HEK293 (cell line): ENCODE measurements around the gene THOC7.

Source experiments
- CTCF ChIA-PET: fragments of 350-600 bp; formaldehyde crosslinking; extraction: SDS; loops from one replicate; lab custom pipeline; 2021; ENCODE audit warnings: antibody characterized with exemption; lab: Yijun Ruan, JAX
- POLR2A ChIA-PET: fragments of 300-600 bp; formaldehyde crosslinking; extraction: SDS; loops from one replicate; lab custom pipeline; 2020; ENCODE audit warnings: antibody characterized with exemption, inconsistent platforms; lab: Yijun Ruan, JAX
- H3K27ac ChIP-seq: fragments of 200-500 bp; sonication (Bioruptor generic); 2 replicates; pipeline ENCODE4 v1.5.1; 2014; ENCODE audit warnings: low read depth, low read length, control low read depth, inconsistent platforms; ENCODE audit errors: extremely low read depth
- H3K36me3 ChIP-seq, 2 experiments: fragments of 200-500 bp in 1 of 2; sonication (Bioruptor generic) in 1 of 2; 1 replicate in 1 of 2; 2 replicates in 1 of 2; pipeline ENCODE4 v1.5.1; 2014 to 2017; ENCODE audit warnings: inconsistent platforms in 2 of 2, low read length in 2 of 2; ENCODE audit not compliant: control insufficient read depth in 2 of 2, insufficient read depth in 1 of 2
- H3K4me1 ChIP-seq: fragments of 200-500 bp; sonication (Bioruptor generic); 2 replicates; pipeline ENCODE4 v1.5.1; 2014; ENCODE audit warnings: mild to moderate bottlenecking, low read length, inconsistent platforms; ENCODE audit not compliant: control insufficient read depth, insufficient read depth
- H3K4me3 ChIP-seq: 2 replicates; pipeline ENCODE4 v1.5.1; 2011; ENCODE audit warnings: low read depth, mild to moderate bottlenecking, control low read depth, low read length, moderate library complexity
- H3K9me3 ChIP-seq: fragments of 200-500 bp; sonication (Bioruptor generic); 2 replicates; pipeline ENCODE4 v1.5.1; 2014; ENCODE audit warnings: low read depth, low read length, inconsistent platforms; ENCODE audit not compliant: control insufficient read depth, insufficient read depth
- FEZF1 ChIP-seq: fragments of 450-650 bp; formaldehyde crosslinking; IDR thresholded peaks from 2 replicates; pipeline ENCODE4 v1.5.1; 2016; ENCODE audit warnings: missing biosample characterization, missing genetic modification characterization
- MEIS1 ChIP-seq: sonication (generic); formaldehyde crosslinking; IDR thresholded peaks from 2 replicates; pipeline ENCODE4 v1.8.1; 2022; ENCODE audit warnings: missing genetic modification reagents, mild to moderate bottlenecking, borderline replicate concordance
- PRDM1 ChIP-seq: fragments of 450-650 bp; formaldehyde crosslinking; IDR thresholded peaks from 2 replicates; pipeline ENCODE4; 2016; ENCODE audit warnings: missing biosample characterization, missing genetic modification characterization
- SP3 ChIP-seq: fragments of 450-650 bp; formaldehyde crosslinking; IDR thresholded peaks from 2 replicates; pipeline ENCODE4 v1.5.1; 2016; ENCODE audit warnings: missing biosample characterization, missing genetic modification characterization
- ZFP3 ChIP-seq: fragments of 450-650 bp; formaldehyde crosslinking; IDR thresholded peaks from 2 replicates; pipeline ENCODE4 v1.5.1; 2016; ENCODE audit warnings: low read depth, missing biosample characterization, missing genetic modification characterization
- ZNF121 ChIP-seq: fragments of 450-650 bp; formaldehyde crosslinking; IDR thresholded peaks from 2 replicates; pipeline ENCODE4 v1.5.1; 2016; ENCODE audit warnings: missing biosample characterization, missing genetic modification characterization
- ZNF138 ChIP-seq: fragments of 450-650 bp; formaldehyde crosslinking; IDR thresholded peaks from 2 replicates; pipeline ENCODE4 v1.5.1; 2016; ENCODE audit warnings: missing biosample characterization, missing genetic modification characterization, borderline replicate concordance
- ZNF174 ChIP-seq: fragments of 450-650 bp; formaldehyde crosslinking; IDR thresholded peaks from 2 replicates; pipeline ENCODE4 v1.5.0; 2017; ENCODE audit warnings: missing biosample characterization, mild to moderate bottlenecking, missing genetic modification characterization
- ZNF19 ChIP-seq: fragments of 450-650 bp; formaldehyde crosslinking; IDR thresholded peaks from 2 replicates; pipeline ENCODE4; 2016; ENCODE audit warnings: missing biosample characterization, missing genetic modification characterization, low read depth
- ZNF350 ChIP-seq: fragments of 450-650 bp; formaldehyde crosslinking; IDR thresholded peaks from 2 replicates; pipeline ENCODE4 v1.5.0; 2017; ENCODE audit warnings: missing biosample characterization, mild to moderate bottlenecking, missing genetic modification characterization
- ZNF404 ChIP-seq: fragments of 450-650 bp; formaldehyde crosslinking; IDR thresholded peaks from 2 replicates; pipeline ENCODE4 v1.5.1; 2017; ENCODE audit warnings: missing biosample characterization, missing genetic modification characterization
- ZNF423 ChIP-seq: fragments of 450-650 bp; formaldehyde crosslinking; IDR thresholded peaks from 2 replicates; pipeline ENCODE4 v1.5.1; 2016; ENCODE audit warnings: missing biosample characterization, missing genetic modification characterization
- ZNF571 ChIP-seq: fragments of 450-650 bp; formaldehyde crosslinking; IDR thresholded peaks from 2 replicates; pipeline ENCODE4 v1.5.0; 2017; ENCODE audit warnings: missing biosample characterization, missing genetic modification characterization
- ZNF610 ChIP-seq: fragments of 450-650 bp; formaldehyde crosslinking; IDR thresholded peaks from 2 replicates; pipeline ENCODE4 v1.5.1; 2016; ENCODE audit warnings: missing biosample characterization, missing genetic modification characterization, borderline replicate concordance
- ZNF624 ChIP-seq: fragments of 450-650 bp; formaldehyde crosslinking; IDR thresholded peaks from 2 replicates; pipeline ENCODE4 v1.5.1; 2017; ENCODE audit warnings: missing biosample characterization, missing genetic modification characterization
- ZNF654 ChIP-seq: fragments of 450-650 bp; formaldehyde crosslinking; IDR thresholded peaks from 2 replicates; pipeline ENCODE4 v1.5.1; 2016; ENCODE audit warnings: low read depth, missing biosample characterization, missing genetic modification characterization
- ZNF701 ChIP-seq: fragments of 450-650 bp; formaldehyde crosslinking; IDR thresholded peaks from 2 replicates; pipeline ENCODE4 v1.5.1; 2016; ENCODE audit warnings: missing biosample characterization, missing genetic modification characterization
- ZNF776 ChIP-seq: fragments of 450-650 bp; formaldehyde crosslinking; IDR thresholded peaks from 2 replicates; pipeline ENCODE4 v1.5.0; 2017; ENCODE audit warnings: missing biosample characterization, missing genetic modification characterization, borderline replicate concordance
- ZNF777 ChIP-seq: fragments of 450-650 bp; formaldehyde crosslinking; IDR thresholded peaks from 2 replicates; pipeline ENCODE4 v1.5.1; 2017; ENCODE audit warnings: missing biosample characterization, missing genetic modification characterization, borderline replicate concordance
- TF ChIP-seq, protein P1 (sequence below): fragments of 450-650 bp; formaldehyde crosslinking; IDR thresholded peaks from 2 replicates; pipeline ENCODE4 v1.5.1; 2016; ENCODE audit warnings: missing biosample characterization, missing genetic modification characterization
- TF ChIP-seq, protein P2 (sequence below): fragments of 450-650 bp; formaldehyde crosslinking; IDR thresholded peaks from 2 replicates; pipeline ENCODE4 v1.5.1; 2017; ENCODE audit warnings: missing biosample characterization, missing genetic modification characterization
- TF ChIP-seq, protein P3 (sequence below): fragments of 450-650 bp; formaldehyde crosslinking; IDR thresholded peaks from 2 replicates; pipeline ENCODE4 v1.5.1; 2016; ENCODE audit warnings: missing biosample characterization, missing genetic modification characterization
- TF ChIP-seq, protein P4 (sequence below): fragments of 450-650 bp; formaldehyde crosslinking; IDR thresholded peaks from 2 replicates; pipeline ENCODE4 v1.5.1; 2017; ENCODE audit warnings: missing biosample characterization, missing genetic modification characterization
- TF ChIP-seq, protein P5 (sequence below): fragments of 450-650 bp; formaldehyde crosslinking; IDR thresholded peaks from 2 replicates; pipeline ENCODE4 v1.5.1; 2016; ENCODE audit warnings: missing biosample characterization, missing genetic modification characterization
- TF ChIP-seq, protein P6 (sequence below): fragments of 450-650 bp; formaldehyde crosslinking; IDR thresholded peaks from 2 replicates; pipeline ENCODE4 v1.5.1; 2017; ENCODE audit warnings: missing biosample characterization, missing genetic modification characterization

THOC7 gene

DNA sequence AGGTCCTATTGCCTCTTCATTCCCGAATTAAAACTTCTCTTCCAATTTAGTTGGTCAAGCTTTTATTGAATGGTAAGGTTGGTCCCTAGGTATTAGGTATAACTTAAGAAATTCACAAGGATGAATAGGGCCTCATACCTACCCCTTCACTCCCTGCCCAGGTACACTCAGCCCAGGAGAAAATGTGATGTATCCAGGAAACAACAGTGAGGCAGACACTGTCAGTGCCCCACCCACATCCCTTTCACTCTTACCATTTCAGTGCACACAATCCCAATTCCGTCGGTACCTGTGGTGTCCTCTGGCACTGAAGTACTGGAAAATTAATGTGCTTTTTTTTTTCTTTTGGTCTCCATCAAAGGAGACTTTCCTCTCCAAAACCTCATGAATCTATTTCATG, 55.0 kb downstream of the THOC7 start:
- POLR2A ChIA-PET, result no interaction called here
- CTCF ChIA-PET, result interaction anchor here (0.7 to 1.2 kb wide), 2 partner anchors 9 to 11 kb away, joined by 3 read pairs; partner anchors contain the start of gene C3orf49
- no peaks in the 10 kb centered on the region for H3K9me3 ChIP-seq

DNA sequence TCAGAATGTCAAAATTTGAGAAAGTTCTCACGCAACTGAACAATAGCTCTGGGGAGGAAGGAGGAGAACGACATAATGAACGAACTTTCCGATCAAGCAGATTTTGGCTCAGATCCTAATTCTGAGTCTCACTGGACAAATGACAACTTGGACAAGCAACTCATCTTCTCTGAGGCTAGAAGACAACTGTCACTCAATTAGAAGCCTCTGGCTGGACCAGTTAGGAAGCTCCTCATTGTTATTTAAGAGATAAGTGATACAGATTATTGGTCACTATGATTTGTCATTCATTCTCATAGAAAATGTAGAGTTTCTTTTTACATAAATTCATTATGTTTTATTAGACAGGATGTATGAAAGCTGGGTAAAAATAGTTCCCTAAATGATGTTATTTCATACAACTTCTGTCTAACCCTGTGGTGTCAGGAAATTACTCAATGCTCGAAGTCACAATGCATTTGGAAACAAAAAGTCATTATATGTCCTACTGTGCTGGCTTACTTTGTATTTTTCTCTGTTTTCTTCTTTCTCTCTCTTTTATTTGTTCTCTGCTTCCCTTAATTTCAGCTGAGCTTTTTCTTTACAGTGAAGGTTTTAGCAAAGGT, 55.5 kb downstream of the THOC7 start:
- no peaks in the 10 kb centered on the region for H3K36me3 ChIP-seq
- no peaks in the 10 kb centered on the region for H3K9me3 ChIP-seq
- no peak overlapping the region for H3K27ac ChIP-seq
- ChIA-PET CTCF (interaction anchor here (0.7 to 1.2 kb wide), 2 partner anchors 10 to 11 kb away, joined by 3 read pairs; partner anchors contain the start of gene C3orf49), POLR2A (interaction anchor here (0.7 kb wide), 1 partner anchor 293 kb away, joined by 4 read pairs; no protein-coding TSS in a partner anchor)
- TF ChIP-seq ZNF624 (tag by site-specific recombination) (no peak), ZNF121 (no peak), ZNF138 (no peak), ZNF350 (tag by site-specific recombination) (no peak), PRDM1 (tag by site-specific recombination) (no peak)
- TF ChIP-seq, protein P1, sequence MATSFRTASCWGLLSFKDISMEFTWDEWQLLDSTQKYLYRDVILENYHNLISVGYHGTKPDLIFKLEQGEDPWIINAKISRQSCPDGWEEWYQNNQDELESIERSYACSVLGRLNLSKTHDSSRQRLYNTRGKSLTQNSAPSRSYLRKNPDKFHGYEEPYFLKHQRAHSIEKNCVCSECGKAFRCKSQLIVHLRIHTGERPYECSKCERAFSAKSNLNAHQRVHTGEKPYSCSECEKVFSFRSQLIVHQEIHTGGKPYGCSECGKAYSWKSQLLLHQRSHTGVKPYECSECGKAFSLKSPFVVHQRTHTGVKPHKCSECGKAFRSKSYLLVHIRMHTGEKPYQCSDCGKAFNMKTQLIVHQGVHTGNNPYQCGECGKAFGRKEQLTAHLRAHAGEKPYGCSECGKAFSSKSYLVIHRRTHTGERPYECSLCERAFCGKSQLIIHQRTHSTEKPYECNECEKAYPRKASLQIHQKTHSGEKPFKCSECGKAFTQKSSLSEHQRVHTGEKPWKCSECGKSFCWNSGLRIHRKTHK (tag by site-specific recombination), result no peak
- TF ChIP-seq, protein P2, sequence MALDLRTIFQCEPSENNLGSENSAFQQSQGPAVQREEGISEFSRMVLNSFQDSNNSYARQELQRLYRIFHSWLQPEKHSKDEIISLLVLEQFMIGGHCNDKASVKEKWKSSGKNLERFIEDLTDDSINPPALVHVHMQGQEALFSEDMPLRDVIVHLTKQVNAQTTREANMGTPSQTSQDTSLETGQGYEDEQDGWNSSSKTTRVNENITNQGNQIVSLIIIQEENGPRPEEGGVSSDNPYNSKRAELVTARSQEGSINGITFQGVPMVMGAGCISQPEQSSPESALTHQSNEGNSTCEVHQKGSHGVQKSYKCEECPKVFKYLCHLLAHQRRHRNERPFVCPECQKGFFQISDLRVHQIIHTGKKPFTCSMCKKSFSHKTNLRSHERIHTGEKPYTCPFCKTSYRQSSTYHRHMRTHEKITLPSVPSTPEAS (tag by site-specific recombination), result no peak
- TF ChIP-seq, protein P3, sequence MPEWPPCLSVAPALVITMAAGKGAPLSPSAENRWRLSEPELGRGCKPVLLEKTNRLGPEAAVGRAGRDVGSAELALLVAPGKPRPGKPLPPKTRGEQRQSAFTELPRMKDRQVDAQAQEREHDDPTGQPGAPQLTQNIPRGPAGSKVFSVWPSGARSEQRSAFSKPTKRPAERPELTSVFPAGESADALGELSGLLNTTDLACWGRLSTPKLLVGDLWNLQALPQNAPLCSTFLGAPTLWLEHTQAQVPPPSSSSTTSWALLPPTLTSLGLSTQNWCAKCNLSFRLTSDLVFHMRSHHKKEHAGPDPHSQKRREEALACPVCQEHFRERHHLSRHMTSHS, result no peak
- no peaks in the 10 kb centered on the region for H3K4me1 ChIP-seq
- H3K4me3 ChIP-seq, result no peak overlapping the region

More for the DNA sequence above, 55.0 kb downstream of the THOC7 start:
- TF ChIP-seq ZNF174 (tag by site-specific recombination), result no peak
- TF ChIP-seq, protein P4, sequence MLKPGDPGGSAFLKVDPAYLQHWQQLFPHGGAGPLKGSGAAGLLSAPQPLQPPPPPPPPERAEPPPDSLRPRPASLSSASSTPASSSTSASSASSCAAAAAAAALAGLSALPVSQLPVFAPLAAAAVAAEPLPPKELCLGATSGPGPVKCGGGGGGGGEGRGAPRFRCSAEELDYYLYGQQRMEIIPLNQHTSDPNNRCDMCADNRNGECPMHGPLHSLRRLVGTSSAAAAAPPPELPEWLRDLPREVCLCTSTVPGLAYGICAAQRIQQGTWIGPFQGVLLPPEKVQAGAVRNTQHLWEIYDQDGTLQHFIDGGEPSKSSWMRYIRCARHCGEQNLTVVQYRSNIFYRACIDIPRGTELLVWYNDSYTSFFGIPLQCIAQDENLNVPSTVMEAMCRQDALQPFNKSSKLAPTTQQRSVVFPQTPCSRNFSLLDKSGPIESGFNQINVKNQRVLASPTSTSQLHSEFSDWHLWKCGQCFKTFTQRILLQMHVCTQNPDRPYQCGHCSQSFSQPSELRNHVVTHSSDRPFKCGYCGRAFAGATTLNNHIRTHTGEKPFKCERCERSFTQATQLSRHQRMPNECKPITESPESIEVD (tag by site-specific recombination), result no peak
- no peak for TF ChIP-seq SP3
- TF ChIP-seq, protein P5, sequence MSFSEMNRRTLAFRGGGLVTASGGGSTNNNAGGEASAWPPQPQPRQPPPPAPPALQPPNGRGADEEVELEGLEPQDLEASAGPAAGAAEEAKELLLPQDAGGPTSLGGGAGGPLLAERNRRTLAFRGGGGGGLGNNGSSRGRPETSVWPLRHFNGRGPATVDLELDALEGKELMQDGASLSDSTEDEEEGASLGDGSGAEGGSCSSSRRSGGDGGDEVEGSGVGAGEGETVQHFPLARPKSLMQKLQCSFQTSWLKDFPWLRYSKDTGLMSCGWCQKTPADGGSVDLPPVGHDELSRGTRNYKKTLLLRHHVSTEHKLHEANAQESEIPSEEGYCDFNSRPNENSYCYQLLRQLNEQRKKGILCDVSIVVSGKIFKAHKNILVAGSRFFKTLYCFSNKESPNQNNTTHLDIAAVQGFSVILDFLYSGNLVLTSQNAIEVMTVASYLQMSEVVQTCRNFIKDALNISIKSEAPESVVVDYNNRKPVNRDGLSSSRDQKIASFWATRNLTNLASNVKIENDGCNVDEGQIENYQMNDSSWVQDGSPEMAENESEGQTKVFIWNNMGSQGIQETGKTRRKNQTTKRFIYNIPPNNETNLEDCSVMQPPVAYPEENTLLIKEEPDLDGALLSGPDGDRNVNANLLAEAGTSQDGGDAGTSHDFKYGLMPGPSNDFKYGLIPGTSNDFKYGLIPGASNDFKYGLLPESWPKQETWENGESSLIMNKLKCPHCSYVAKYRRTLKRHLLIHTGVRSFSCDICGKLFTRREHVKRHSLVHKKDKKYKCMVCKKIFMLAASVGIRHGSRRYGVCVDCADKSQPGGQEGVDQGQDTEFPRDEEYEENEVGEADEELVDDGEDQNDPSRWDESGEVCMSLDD, result no peak
- TF ChIP-seq ZNF19 (tag by site-specific recombination), result no peak
- no peak for TF ChIP-seq FEZF1
- TF ChIP-seq ZNF654, result no peak
- TF ChIP-seq ZFP3, result no peak
- no peak for TF ChIP-seq ZNF776 (tag by site-specific recombination)
- TF ChIP-seq ZNF571 (tag by site-specific recombination), result no peak
- no peak for TF ChIP-seq MEIS1 (CRISPR knock-in tag)
- no peak for TF ChIP-seq ZNF404 (tag by site-specific recombination)
- TF ChIP-seq ZNF701 (tag by site-specific recombination), result no peak
- no peak for TF ChIP-seq ZNF777
- TF ChIP-seq ZNF624 (tag by site-specific recombination), result no peak
- TF ChIP-seq, protein P6, sequence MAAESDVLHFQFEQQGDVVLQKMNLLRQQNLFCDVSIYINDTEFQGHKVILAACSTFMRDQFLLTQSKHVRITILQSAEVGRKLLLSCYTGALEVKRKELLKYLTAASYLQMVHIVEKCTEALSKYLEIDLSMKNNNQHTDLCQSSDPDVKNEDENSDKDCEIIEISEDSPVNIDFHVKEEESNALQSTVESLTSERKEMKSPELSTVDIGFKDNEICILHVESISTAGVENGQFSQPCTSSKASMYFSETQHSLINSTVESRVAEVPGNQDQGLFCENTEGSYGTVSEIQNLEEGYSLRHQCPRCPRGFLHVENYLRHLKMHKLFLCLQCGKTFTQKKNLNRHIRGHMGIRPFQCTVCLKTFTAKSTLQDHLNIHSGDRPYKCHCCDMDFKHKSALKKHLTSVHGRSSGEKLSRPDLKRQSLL (tag by site-specific recombination), result no peak
- no peak for TF ChIP-seq ZNF423 (tag by site-specific recombination)
- no peak for TF ChIP-seq ZNF610
- Histone ChIP-seq H3K27ac (no peak overlapping the region), H3K4me3 (no peak overlapping the region), H3K4me1 (no peaks in the 10 kb centered on the region), H3K36me3 (no peaks in the 10 kb centered on the region)
